Activated naive CD4-positive, alpha-beta T cell treated with anti-CD3 and anti-CD28 coated beads, Interleukin-2, amount 10 ng/mL, durations not matched to agents 7 days and 5 days (primary cell): ENCODE measurements around the gene CDCA7.
"Not testable (repeated sequence)": the region's sequence is repeated elsewhere in the genome, so short reads cannot be mapped to it uniquely, and the experiment has no call there.

Experiments
- CTCF ChIA-PET: fragments of 350-600 bp; sonication (Branson Sonifier 250); formaldehyde crosslinking; loops from one replicate; lab custom pipeline; 2021; ENCODE audit warnings: antibody characterized with exemption; lab: Charles Lee
- DNase-seq: peaks from one replicate; pipeline ENCODE4 v3.0.0-alpha.2; 2020
- H3K27ac Mint-ChIP-seq: one replicate; pipeline ENCODE4 v1.8.0; 2021; ENCODE audit warnings: mild to moderate bottlenecking, moderate library complexity, mixed read lengths
- H3K27me3 Mint-ChIP-seq: one replicate; pipeline ENCODE4 v1.8.0; 2021; ENCODE audit warnings: mild to moderate bottlenecking, mixed read lengths
- H3K36me3 Mint-ChIP-seq: one replicate; pipeline ENCODE4 v1.8.0; 2021; ENCODE audit warnings: mixed read lengths
- H3K4me1 Mint-ChIP-seq: one replicate; pipeline ENCODE4 v1.8.0; 2021; ENCODE audit warnings: mixed read lengths
- H3K4me3 Mint-ChIP-seq: one replicate; pipeline ENCODE4 v1.8.0; 2021; ENCODE audit warnings: mild to moderate bottlenecking, moderate library complexity, mixed read lengths
- H3K9me3 Mint-ChIP-seq: one replicate; pipeline ENCODE4 v1.8.0; 2021; ENCODE audit warnings: mixed read lengths

CDCA7 gene

DNA sequence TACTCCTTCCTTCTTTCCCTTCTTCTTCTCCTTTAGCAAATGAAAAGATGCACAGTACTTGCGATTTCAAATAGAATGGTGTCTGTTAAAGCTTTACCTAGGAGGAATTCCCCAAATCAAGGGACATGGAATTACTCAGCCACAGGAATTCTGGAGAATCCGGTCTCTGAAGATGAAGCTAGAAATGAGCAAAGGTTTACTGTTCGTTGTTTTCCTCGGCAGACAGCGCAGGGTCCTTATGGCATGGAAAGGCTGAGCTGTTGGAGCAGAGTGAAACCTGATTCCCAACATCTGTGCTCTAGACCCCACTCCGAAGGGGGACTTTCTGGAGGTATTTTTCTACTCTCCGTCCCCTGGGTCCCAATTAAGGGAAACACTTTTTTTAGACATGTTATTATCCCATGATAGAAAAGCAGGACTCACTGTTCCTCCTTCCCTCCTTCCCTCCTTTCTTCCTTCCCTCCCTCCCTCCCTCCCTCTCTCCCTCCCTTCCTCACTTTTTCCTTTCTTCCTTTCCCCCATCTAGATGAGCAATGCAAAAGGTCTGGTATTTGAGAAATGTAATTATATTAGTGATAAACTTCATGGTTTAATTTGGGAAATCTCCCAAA is 47.1 kb downstream of the CDCA7 start:
- no peaks in the 10 kb centered on the region for H3K9me3 Mint-ChIP-seq
- no peak overlapping the region for H3K27ac Mint-ChIP-seq
- no peak for DNase-seq
- H3K4me3 Mint-ChIP-seq, result no peak overlapping the region
- peaks cover 6% of the 10 kb centered on the region for H3K4me1 Mint-ChIP-seq
- CTCF ChIA-PET, result interaction anchor here (0.8 to 3.1 kb wide), 11 partner anchors 9 to 942 kb away, joined by 3 to 14 read pairs (median 6); no protein-coding TSS in a partner anchor
- peaks cover 56% of the 10 kb centered on the region for H3K27me3 Mint-ChIP-seq
- H3K36me3 Mint-ChIP-seq, result no peaks in the 10 kb centered on the region

DNA sequence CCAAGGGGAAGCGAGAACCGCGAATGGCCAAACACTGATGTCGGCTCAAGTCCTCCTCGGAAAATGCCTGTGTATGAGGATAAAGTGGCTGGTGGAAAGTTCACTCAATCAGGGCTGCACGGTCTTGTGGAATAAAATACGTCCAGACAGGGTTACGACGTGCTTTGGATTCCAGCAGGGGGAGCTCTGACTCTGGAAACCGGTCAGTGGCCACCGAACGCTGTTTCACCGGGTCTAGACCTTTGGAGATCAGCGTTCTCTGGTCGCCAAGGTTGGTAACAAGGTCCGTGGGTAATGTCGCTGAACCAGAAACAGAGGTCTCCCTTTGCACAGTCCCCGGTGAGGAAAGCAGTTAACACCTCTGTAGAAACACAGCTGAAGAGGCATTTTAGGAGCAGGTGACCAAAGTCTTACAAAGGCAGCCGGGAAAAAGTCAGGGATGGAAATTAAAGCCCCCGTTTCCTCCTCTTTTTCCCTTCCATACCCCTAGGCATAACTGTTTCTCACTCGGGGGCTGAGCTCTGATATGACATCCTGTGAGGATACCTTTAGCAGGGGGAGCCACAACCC is 47.8 kb downstream of the CDCA7 start:
- CTCF ChIA-PET, result interaction anchor here (0.7 to 2.0 kb wide), 18 partner anchors 9 to 942 kb away, joined by 3 to 14 read pairs (median 4); partner anchors contain the start of gene CDCA7
- no peaks in the 10 kb centered on the region for H3K9me3 Mint-ChIP-seq
- H3K4me1 Mint-ChIP-seq, result peaks cover 6% of the 10 kb centered on the region

DNA sequence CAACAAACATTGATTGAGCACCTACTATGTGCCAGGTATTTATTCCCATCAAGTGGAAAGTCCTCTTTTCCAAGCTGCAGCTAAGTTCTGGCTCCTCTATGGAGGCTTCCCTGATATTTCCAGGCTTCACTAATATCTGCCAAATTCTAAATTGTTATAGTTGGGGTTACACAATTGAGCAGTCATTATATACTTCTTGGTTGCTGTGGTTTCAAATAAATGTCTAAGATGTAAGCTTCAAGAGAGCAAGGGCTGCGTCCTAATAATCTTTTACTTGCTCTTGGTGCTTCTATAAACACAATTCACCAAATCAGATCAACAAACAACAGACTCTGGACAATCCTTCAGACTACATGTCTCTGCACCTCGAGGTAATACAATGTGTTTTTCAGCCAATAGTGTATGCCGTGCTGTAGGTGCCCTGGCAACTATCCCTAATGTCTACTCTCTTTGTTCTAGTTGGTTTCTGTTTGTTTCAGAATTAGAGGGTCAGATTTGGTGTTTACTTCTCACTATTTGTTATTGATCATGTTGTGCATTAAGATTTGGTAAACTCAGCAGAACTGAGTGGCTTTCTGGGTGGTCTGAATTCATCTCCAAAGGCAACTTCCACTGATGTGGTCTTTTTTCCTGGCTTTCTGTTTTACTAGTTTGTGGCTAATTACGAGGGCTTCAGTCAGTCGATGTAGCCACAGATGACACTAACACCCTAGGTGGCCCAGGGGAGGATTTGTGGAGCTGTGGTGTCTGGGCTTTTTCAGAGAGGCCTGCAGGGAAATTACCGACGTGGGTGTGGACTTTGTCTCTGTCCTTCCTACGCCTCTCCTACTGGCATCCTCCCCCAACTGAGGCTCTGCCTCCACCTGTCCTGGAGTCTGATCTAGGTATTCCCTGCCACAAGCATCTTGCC is 50.4 kb downstream of the CDCA7 start:
- Mint-ChIP-seq H3K27ac (no peak overlapping the region), H3K4me1 (peaks cover 6% of the 10 kb centered on the region), H3K4me3 (no peak overlapping the region), H3K27me3 (peaks cover 48% of the 10 kb centered on the region), H3K36me3 (no peaks in the 10 kb centered on the region), H3K9me3 (no peaks in the 10 kb centered on the region)
- CTCF ChIA-PET, result interaction anchor here (1.2 kb wide), 1 partner anchor 939 kb away, joined by 3 read pairs; no protein-coding TSS in a partner anchor
- no peak for DNase-seq

More for the DNA sequence above, 47.8 kb downstream of the CDCA7 start:
- peak; percentile 82 for DNase-seq
- Mint-ChIP-seq H3K4me3 (no peak overlapping the region), H3K27me3 (peaks cover 50% of the 10 kb centered on the region), H3K36me3 (no peaks in the 10 kb centered on the region), H3K27ac (no peak overlapping the region)

DNA sequence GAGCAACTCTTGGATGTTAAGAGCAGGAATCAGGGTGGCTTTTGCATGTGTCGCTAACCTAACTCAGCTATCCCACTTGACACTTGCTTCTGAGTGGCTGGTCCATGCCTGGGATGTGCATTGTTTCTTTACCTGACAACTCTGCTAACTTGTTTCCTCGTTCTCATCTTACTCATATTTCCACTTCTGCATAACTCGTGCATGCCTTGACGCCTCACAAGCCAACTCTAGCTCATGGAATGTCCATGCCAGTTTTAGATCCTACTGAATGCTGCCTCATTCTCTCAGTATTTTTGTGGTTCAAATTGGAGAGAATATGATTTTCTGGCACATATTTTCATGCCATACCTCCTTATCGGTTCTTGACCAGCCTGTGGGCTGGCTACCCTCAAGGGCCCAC is 52.5 kb downstream of the CDCA7 start:
- H3K9me3 Mint-ChIP-seq, result no peaks in the 10 kb centered on the region
- DNase-seq, result no peak
- peaks cover 4% of the 10 kb centered on the region for H3K4me1 Mint-ChIP-seq
- no peak overlapping the region for H3K4me3 Mint-ChIP-seq
- CTCF ChIA-PET, result no interaction called here
- no peak overlapping the region for H3K27ac Mint-ChIP-seq
- peaks cover 38% of the 10 kb centered on the region for H3K27me3 Mint-ChIP-seq
- H3K36me3 Mint-ChIP-seq, result no peaks in the 10 kb centered on the region

DNA sequence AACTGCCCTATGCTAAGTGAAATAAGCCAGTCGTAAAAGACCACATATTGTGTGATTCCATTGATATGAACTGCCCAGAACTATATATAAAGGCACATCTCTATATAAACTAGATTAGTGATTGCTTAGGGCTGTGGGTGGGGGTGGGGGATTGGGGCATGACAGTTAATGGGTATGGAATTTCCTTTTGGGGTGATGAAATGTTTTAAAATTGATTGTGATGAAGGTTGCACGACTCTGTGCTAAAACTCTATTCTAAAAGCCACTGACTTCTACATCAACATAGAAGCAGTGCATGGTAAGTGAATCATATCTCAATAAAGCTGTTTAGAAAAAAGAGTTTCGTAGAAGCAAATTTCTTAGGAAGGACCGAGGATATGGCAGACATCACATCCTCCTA is 53.0 kb downstream of the CDCA7 start:
- DNase-seq, result no peak
- H3K27me3 Mint-ChIP-seq, result peaks cover 36% of the 10 kb centered on the region
- no peaks in the 10 kb centered on the region for H3K36me3 Mint-ChIP-seq
- no peaks in the 10 kb centered on the region for H3K4me1 Mint-ChIP-seq
- H3K9me3 Mint-ChIP-seq, result no peaks in the 10 kb centered on the region
- CTCF ChIA-PET, result no interaction called here
- H3K27ac Mint-ChIP-seq, result no peak overlapping the region
- no peak overlapping the region for H3K4me3 Mint-ChIP-seq

DNA sequence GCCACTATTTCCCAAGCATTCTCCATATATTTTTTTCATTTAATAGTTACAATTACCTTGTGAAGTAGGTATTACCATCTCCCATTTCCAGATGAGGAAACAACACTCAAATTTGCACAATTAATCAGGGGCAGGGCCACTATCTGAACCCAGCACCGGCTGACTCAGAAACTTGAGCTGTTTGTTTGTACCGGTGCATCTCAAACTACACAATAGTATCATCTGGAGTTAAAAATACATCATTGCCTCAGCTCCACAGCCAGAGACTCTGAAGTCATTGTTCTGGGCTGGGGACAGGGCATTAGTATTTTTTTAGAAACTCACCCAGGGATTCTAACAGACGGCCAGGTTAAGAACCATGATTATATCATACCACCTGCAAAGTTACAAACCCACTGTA is 55.9 kb downstream of the CDCA7 start:
- Mint-ChIP-seq H3K9me3 (no peaks in the 10 kb centered on the region), H3K27me3 (peaks cover 32% of the 10 kb centered on the region), H3K4me1 (no peaks in the 10 kb centered on the region), H3K4me3 (no peak overlapping the region), H3K27ac (no peak overlapping the region), H3K36me3 (no peaks in the 10 kb centered on the region)
- DNase-seq, result no peak
- CTCF ChIA-PET, result interaction anchor here (1.1 kb wide), 1 partner anchor 8 kb away, joined by 6 read pairs; no protein-coding TSS in a partner anchor

DNA sequence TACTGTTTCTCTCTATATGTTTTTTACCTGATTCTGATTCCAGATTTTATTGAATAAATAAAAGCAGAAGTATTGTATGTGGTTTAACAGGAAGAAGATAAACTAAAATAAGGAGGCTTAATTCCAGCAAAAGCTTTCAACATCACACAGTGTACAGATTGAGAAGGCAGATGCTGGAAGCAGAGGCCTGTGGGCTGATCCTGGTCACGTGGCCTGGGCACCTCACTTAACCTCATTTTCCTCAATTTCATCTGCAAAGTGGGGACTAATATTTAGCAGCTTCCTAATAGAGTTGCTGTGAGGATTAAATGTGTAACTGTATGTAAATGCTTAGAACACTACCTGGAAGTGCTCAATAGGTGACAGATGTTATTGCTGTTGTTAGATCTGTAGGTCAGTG is 58.0 kb downstream of the CDCA7 start:
- CTCF ChIA-PET, result interaction anchor here (0.6 to 1.7 kb wide), 4 partner anchors 10 to 376 kb away, joined by 3 to 7 read pairs (median 6); no protein-coding TSS in a partner anchor
- Mint-ChIP-seq H3K4me1 (no peaks in the 10 kb centered on the region), H3K9me3 (no peaks in the 10 kb centered on the region), H3K27ac (no peak overlapping the region), H3K4me3 (no peak overlapping the region), H3K27me3 (peaks cover 28% of the 10 kb centered on the region), H3K36me3 (no peaks in the 10 kb centered on the region)
- no peak for DNase-seq

DNA sequence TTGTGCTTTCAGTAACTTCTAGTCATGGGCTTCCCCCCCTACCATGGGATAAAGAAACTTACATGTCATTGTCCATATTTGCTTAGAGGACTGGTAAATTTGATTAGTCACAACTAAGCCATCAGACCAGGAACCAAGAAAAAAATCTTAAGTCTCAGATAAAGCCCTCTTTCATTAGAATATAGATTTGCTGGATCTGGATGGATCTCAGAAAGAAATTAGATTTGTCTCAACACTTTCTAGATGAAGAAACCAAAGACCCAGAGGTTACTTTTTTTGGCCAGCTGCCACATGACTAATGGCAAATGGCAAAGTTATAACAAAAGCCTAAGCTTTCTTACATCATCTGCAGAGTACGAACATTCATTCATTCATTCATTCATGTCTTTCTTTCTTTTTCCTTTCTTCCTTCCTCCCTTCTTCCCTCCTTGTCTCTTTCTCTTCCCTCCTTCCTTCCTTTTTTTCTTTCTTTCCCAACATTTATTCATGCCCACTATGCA is 60.2 kb downstream of the CDCA7 start:
- H3K4me1 Mint-ChIP-seq, result no peaks in the 10 kb centered on the region
- peaks cover 21% of the 10 kb centered on the region for H3K27me3 Mint-ChIP-seq
- no peaks in the 10 kb centered on the region for H3K36me3 Mint-ChIP-seq
- no peak overlapping the region for H3K27ac Mint-ChIP-seq
- CTCF ChIA-PET, result interaction anchor here (1.1 kb wide), 1 partner anchor 12 kb away, joined by 4 read pairs; no protein-coding TSS in a partner anchor
- no peaks in the 10 kb centered on the region for H3K9me3 Mint-ChIP-seq
- no peak for DNase-seq
- no peak overlapping the region for H3K4me3 Mint-ChIP-seq

DNA sequence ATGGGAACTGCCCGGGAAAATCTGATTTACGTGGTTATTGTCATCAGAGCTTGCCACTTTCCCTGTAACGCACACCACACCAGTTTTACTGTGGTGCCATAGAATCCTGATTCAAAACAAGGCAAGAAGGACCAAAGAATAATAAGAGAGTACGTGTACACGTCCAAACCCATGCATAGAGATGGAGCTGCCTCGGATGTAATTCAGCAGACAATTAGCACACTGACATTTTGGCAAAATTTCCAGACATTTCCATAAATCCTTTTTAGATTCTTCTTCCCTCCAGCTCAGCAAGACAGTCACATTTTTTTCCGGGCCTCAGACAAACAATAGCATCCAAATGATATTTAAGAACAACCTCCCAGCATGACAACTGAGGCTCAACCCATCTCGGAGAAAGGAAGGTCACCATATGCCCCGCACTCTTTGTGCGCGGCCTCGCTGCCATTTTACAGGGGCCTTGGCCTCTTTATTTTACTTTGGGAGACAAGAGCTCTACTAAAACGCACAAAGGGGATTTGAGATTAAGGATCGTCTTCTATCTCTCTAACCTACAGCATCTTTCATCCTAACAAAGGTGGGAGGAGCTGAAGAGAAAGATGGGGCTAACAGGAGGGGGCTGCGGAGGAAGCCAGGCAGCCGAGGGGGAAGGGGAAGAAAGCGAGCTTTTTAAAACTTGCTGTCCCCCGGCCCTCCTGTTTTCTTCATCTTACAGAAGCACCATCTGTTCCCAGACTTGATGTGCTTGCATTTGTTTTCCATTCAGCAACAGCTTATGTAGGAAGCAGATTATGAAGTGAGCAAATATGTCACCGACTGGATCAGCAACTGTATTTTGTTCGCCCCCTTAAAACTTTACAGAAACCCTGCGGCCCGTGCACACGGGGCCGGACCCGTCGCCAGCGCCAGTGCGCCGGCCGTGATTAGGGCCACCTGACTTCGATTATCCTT is 61.0 kb downstream of the CDCA7 start:
- H3K4me3 Mint-ChIP-seq, result no peak overlapping the region
- H3K27ac Mint-ChIP-seq, result no peak overlapping the region
- H3K4me1 Mint-ChIP-seq, result no peaks in the 10 kb centered on the region
- CTCF ChIA-PET, result interaction anchor here (1.1 kb wide), 1 partner anchor 13 kb away, joined by 4 read pairs; no protein-coding TSS in a partner anchor
- H3K9me3 Mint-ChIP-seq, result no peaks in the 10 kb centered on the region
- DNase-seq, result no peak
- no peaks in the 10 kb centered on the region for H3K36me3 Mint-ChIP-seq
- H3K27me3 Mint-ChIP-seq, result peaks cover 23% of the 10 kb centered on the region

DNA sequence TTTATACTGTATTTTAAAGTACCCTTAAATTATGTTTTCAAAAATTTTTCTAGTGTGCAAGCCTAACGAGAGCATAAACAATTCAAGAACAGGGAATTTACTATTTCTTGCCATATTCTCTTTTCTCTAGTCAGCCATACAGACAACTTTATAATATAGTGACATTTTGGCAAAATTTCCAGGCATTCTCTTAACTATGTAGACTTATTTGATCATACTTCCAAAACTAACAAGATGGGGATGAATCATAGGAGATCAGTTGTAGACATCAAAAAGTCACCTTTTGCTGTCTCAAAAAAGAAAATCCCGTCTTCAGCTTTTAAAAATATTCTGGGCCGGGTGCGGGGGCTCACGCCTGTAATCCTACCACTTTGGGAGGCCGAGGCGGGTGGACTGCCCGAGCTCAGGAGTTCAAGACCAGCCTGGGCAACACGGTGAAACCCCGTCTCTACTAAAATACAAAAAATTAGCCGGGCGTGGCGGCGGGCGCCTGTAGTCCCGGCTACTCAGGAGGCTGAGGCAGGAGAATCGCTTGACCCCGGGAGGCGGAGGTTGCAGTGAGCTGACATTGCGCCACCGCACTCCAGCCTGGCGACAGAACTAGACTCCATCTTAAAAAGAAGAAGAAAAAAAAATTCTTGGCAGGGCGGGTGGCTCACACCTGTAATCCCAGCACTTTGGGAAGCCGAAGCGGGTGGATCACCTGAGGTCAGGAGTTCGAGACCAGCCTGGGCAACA is 61.9 kb downstream of the CDCA7 start:
- CTCF ChIA-PET, H3K27ac Mint-ChIP-seq, H3K9me3 Mint-ChIP-seq, H3K4me1 Mint-ChIP-seq, DNase-seq, H3K4me3 Mint-ChIP-seq, H3K36me3 Mint-ChIP-seq: not testable (repeated sequence)
- H3K27me3 Mint-ChIP-seq, result peaks cover 28% of the 10 kb centered on the region

DNA sequence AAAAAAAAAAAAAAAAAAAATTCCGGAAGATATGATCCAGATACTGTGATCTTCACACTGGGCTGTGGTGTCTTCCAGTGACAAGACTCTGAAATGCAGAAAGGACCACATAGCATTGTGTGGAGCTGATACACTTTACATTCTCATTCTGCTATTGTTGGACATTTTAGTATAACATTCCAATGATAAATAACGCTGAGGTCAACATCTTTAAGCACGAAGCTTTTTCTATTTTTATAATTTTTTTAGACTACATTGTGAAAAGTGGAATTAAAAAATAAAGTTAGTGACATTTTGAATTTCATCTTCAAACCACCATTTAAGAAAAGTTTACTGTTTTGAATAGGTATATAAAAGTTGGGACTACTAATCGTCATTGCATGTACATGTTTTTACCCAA is 62.7 kb downstream of the CDCA7 start:
- Mint-ChIP-seq H3K4me3 (no peak overlapping the region), H3K36me3 (no peaks in the 10 kb centered on the region), H3K27ac (no peak overlapping the region), H3K4me1 (no peaks in the 10 kb centered on the region), H3K9me3 (no peaks in the 10 kb centered on the region), H3K27me3 (peaks cover 32% of the 10 kb centered on the region)
- no peak for DNase-seq
- CTCF ChIA-PET, result no interaction called here

DNA sequence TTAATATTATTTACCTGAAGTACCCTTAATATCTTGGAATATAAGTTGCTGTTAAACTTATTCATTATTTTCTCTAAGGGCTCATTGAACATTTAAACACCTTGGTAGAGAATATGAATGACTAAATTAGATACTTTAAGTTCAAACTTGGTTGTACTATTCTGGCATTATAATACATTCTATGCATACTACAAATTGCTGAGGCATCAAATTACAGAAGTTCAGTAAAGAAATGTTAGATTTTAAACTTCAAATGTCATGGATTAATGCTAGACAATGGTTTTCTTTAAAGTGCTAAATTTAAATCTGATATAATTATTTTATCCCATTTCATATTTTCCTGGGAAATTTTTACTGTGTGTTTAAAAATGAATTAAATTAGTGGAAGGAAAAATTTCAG is 63.1 kb downstream of the CDCA7 start:
- Mint-ChIP-seq H3K4me3 (no peak overlapping the region), H3K36me3 (no peaks in the 10 kb centered on the region)

More for the DNA sequence above, 63.1 kb downstream of the CDCA7 start:
- H3K9me3 Mint-ChIP-seq, result no peaks in the 10 kb centered on the region
- H3K27ac Mint-ChIP-seq, result no peak overlapping the region
- DNase-seq, result no peak
- H3K4me1 Mint-ChIP-seq, result no peaks in the 10 kb centered on the region
- H3K27me3 Mint-ChIP-seq, result peaks cover 32% of the 10 kb centered on the region
- CTCF ChIA-PET, result no interaction called here
